ENCODE data around the gene TCHHL1. TPM values are rescaled to one million over a fixed set of nuclear protein-coding genes. Genes with fewer than 3 reads are reported as not detected.

TCHHL1 gene
- total RNA-seq (2021), result not detected in 2 replicates
- long read RNA-seq, result 0 reads

DNA sequence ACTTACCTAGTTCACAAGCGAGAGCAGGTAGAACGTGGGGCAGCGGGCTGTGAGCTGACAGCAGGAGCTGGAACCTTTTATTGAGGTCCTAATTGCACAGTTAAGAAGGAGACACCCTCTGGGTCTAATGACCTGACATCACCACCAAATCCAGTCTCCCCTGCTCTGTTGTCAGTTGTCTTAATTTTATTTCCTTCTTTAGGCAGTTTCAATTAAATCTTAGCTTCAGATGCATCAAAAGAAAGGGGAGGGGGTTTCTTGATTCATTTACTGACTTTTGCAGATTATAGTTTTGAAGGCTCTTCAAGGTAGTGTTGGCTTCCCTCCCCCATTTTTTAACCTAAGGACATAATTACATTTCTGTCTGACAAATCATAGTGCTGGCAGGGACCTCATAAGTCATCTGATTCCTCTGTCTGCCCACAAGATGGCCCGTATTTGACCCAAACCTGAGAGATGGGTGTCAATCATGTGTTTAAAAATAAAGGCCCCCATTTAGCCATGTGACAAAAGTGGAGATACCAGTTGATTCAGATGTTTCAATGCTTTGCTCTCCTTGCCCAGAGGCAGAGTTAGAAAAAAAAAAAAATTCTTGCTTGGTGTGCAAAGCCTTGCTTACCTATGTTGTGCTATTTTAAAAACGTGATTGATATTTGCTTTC lies at the start of gene TCHHL1:
TCHHL1 (minus strand) TSS at position 51 of the 661 bp plus-strand sequence. CDS start 921 bp downstream, outside the sequence.
- no peak within 1 kb of the TSS for H3K4me3 Mint-ChIP-seq
- no peak within 1 kb of the TSS for H2BK20ac ChIP-seq (ENCODE audit: low read depth, low read length, poor library complexity, severe bottlenecking)
- no peak within 1 kb of the TSS for H4K91ac ChIP-seq (ENCODE audit: insufficient read length, low read depth, low read length)

More for the DNA sequence above, at the start of gene TCHHL1:
- Mint-ChIP-seq H3K9me3 (peaks cover 22 to 28% of the 10 kb centered on the region in 2 experiments), H3K27ac (no peak within 1 kb of the TSS), H3K36me3 (ENCODE audit: insufficient read depth in 1 of 3, low read depth in 3 of 3) (peaks cover 0 to 9% (median 0%) of the 10 kb centered on the region in 3 experiments; a peak in 1 of 7 replicates), H3K27me3 (ENCODE audit: low read depth) (no peaks in the 10 kb centered on the region), H3K4me1 (no peaks in the 10 kb centered on the region)
- Histone ChIP-seq H3K27me3 (ENCODE audit: insufficient read depth, low read length) (no peaks in the 10 kb centered on the region), H3K14ac (ENCODE audit: insufficient read depth, low read length) (no peak within 1 kb of the TSS), H3K4me2 (ENCODE audit: insufficient read depth, insufficient read length, low read length) (no peak within 1 kb of the TSS), H3K79me2 (ENCODE audit: insufficient read depth, low read length) (no peaks in the 10 kb centered on the region), H3K27ac (ENCODE audit: insufficient read length, low read depth, low read length) (no peak within 1 kb of the TSS), H2BK12ac (ENCODE audit: insufficient read length, low read depth, low read length) (no peak within 1 kb of the TSS), H3K23ac (ENCODE audit: insufficient read length, low read depth, low read length) (no peak within 1 kb of the TSS), H3K4me1 (ENCODE audit: insufficient read depth, low read length) (no peaks in the 10 kb centered on the region), H2BK120ac (ENCODE audit: low read depth, low read length, poor library complexity, severe bottlenecking) (no peak within 1 kb of the TSS), H4K20me1 (ENCODE audit: control insufficient read depth, insufficient read depth, insufficient read length) (no peaks in the 10 kb centered on the region), H3K79me1 (ENCODE audit: insufficient read depth, low read depth, low read length, poor library complexity, severe bottlenecking) (no peaks in the 10 kb centered on the region), H2BK15ac (ENCODE audit: low read depth, low read length) (no peak within 1 kb of the TSS), H2BK5ac (ENCODE audit: insufficient read length, low read length) (no peak within 1 kb of the TSS), H3K18ac (ENCODE audit: insufficient read length, low read depth, low read length) (no peak within 1 kb of the TSS), H4K5ac (ENCODE audit: insufficient read length, low read depth, low read length) (no peak within 1 kb of the TSS), H3T11ph (ENCODE audit: low read length) (no peak within 1 kb of the TSS), H4K8ac (replicated peaks; ENCODE audit: insufficient read length, low read depth, low read length) (no peak within 1 kb of the TSS), H2AK5ac (ENCODE audit: insufficient read length, low read length) (no peak within 1 kb of the TSS), H3K23me2 (ENCODE audit: insufficient read length, low read depth, low read length, poor library complexity, severe bottlenecking) (no peaks in the 10 kb centered on the region), H3K9me3 (ENCODE audit: control insufficient read depth, low read depth, low read length) (peaks cover 13% of the 10 kb centered on the region), H2AFZ (ENCODE audit: low read length) (no peak within 1 kb of the TSS), H3K4ac (ENCODE audit: low read depth, low read length) (no peak within 1 kb of the TSS), H3K9ac (ENCODE audit: extremely low read depth, insufficient read length, low read length) (no peak within 1 kb of the TSS), H3K56ac (ENCODE audit: insufficient read length, low read depth, low read length) (no peak within 1 kb of the TSS)
- DNase-seq, result no peak
- WGBS (ENCODE audit: extremely low coverage, insufficient read length, low lambda C conversion rate), result no CpG with 5 or more reads among the region's 5 CpGs
- TF ChIP-seq, protein P1, sequence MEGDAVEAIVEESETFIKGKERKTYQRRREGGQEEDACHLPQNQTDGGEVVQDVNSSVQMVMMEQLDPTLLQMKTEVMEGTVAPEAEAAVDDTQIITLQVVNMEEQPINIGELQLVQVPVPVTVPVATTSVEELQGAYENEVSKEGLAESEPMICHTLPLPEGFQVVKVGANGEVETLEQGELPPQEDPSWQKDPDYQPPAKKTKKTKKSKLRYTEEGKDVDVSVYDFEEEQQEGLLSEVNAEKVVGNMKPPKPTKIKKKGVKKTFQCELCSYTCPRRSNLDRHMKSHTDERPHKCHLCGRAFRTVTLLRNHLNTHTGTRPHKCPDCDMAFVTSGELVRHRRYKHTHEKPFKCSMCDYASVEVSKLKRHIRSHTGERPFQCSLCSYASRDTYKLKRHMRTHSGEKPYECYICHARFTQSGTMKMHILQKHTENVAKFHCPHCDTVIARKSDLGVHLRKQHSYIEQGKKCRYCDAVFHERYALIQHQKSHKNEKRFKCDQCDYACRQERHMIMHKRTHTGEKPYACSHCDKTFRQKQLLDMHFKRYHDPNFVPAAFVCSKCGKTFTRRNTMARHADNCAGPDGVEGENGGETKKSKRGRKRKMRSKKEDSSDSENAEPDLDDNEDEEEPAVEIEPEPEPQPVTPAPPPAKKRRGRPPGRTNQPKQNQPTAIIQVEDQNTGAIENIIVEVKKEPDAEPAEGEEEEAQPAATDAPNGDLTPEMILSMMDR (conservative IDR thresholded peaks at IDR 0.05), result no peak
